NAMALWA (cell line): ENCODE data around the gene BBS12.

ENCODE experiments used
- DNase-seq: peaks from one replicate; pipeline ENCODE4 v3.0.0-alpha.2; 2015; ENCODE audit warnings: low spot score

Gene BBS12

DNA sequence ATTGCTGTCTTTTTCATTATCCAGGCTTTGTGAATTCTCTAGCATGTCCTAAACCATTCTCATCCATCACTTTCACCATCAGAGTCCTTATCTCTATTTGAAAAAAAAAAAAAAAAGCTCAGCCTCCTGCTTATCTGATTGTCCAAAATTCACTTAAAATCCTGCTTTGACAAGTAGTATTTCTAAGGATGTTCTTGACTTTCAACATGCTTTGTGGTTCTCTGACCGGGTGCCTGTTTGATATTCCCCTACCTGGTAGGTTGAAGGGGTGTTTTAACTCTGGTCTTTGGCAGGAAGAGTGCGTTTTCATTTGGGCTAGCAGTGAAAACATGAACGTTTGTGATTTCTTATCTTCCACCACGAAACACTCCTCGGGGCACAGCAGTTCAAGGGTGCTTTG, 17.3 kb upstream of the BBS12 start:
- no peak for DNase-seq

DNA sequence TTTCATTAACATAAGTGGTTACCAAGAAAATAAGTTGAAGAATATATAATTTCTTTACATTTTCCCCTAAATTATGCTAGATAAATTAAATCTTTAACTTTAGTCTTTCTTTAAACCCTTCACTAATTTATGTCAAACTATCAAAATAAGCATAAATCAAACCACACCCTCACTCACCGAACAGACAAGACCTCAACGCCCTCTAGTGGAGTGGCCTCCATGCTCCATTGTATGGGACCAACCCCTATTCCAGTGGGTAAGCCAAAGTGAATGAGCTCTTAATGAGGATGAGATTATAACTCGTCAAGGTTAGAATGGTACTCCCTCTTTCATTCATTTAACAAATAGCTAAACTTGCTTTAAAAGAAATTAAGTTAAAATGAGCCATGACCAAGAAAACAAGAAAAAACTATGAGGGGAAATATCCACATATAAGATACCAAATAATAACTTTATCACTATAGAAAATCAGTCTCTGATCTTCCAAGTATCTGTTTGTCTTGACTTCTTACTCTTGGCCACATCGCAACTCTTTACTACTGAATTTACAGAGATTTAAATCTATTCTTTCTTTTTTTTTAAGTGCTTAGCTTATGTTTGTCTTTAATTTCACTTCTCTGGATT, 15.6 kb upstream of the BBS12 start:
- peak; percentile 80 for DNase-seq

DNA sequence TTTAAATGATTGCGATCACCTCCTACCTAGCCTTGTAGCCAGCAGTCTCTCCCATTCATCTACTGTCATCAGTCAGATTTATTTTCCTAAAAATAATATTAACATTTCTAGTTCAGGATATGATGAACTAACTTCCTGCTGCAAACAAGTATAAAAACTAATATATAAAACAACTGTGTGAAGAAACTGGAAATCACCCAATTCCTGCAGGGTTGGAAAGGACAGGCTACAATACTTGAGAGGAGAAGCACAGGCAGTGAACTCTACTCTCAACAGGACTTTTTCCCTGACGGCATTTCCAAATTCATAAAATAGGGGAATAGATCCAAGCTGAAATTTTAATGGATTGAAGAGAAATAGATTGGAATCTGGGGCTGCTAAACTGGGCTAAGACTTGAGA, 14.2 kb upstream of the BBS12 start:
- DNase-seq, result no peak

DNA sequence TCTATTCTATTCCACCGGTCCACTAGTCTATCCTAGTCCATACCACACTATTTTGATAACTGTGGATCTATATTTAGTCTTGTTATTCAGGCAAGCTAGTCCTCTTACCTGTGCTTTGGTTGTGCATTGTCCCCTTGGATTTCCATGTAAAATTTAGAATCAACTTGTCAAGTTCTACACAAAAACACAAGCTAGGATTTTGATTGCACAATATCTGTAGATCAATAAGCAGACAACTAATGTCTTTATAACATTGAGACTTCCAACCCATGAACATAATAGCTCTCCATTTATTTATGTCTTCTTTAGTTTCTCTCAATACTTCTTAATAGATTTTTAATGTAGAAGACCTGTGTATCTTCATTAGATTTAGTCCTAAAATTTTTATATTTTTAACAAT, 10.2 kb upstream of the BBS12 start:
- DNase-seq, result no peak

DNA sequence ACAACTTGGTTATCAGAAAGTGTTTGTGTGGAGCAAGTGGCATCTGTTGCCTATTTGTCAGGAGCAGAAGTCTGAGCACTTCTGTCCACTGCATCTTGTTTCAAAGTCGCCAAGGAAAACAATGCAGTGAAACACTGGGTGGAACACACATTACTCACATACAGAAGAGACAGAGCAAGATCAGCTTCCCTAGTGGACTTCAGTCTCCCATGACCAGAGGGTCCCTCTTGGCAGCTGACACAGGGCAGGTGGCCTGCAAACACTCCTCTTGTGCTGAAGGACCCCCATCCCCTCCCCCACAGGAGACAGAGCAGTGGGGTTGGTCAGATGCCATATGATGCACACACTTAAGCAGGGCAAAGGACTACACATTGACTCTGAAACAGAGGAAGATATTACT, 3.6 kb upstream of the BBS12 start:
- no peak for DNase-seq

DNA sequence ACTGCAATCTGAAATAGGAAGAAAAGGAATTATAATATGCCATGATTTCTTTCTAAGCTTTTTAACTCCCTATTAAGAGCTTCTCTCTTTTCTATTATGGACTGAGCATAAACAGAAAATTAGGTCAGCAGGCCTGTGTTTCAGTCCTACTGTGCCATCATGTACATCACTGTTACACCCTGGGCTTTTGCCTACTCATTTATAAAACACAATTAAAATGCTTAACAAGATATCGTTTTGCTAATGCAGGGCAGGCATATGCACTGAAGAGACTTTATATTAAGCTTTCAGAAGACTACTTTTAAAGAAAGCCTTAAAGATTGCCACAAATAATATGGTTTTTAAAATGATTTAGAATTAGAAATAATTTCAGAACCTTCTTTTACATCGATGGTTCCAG, 828 bp upstream of the BBS12 start:
- DNase-seq, result no peak

DNA sequence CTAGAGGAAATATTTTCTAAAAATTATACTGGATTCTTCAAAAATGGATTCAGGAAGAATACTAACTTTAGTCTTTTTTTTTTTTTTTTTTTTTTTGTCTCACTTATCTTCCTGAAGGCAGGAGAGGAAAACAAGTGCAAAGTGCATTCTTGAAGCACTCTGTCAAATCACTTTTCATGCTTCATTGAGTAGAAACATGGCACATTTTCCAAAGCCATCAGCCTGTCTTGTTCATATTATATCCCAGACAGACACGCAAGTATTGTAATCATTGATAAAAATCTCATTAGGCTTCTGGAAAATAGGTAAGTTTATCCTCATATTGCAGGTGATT, 1.2 kb downstream of the BBS12 start:
- no peak for DNase-seq

DNA sequence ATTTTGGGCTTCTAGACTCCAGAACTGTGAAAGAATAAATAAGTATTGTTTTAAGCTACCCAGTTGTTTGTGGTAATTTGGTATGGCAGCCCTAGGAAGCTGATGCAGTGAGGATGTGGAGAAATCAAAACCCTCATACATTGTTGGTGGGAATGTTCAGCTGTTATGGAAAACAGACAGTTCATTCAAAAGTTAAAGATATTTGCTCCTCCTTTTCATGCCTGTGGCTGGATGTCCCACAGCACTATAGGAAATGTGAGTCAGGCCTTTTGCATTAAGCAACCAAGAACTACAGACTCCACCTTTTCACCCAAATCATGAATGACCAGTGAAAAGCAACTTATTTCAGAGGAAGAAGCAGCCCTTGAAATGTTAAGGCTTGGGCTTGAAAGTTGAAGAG, 6.7 kb downstream of the BBS12 start:
- no peak for DNase-seq

DNA sequence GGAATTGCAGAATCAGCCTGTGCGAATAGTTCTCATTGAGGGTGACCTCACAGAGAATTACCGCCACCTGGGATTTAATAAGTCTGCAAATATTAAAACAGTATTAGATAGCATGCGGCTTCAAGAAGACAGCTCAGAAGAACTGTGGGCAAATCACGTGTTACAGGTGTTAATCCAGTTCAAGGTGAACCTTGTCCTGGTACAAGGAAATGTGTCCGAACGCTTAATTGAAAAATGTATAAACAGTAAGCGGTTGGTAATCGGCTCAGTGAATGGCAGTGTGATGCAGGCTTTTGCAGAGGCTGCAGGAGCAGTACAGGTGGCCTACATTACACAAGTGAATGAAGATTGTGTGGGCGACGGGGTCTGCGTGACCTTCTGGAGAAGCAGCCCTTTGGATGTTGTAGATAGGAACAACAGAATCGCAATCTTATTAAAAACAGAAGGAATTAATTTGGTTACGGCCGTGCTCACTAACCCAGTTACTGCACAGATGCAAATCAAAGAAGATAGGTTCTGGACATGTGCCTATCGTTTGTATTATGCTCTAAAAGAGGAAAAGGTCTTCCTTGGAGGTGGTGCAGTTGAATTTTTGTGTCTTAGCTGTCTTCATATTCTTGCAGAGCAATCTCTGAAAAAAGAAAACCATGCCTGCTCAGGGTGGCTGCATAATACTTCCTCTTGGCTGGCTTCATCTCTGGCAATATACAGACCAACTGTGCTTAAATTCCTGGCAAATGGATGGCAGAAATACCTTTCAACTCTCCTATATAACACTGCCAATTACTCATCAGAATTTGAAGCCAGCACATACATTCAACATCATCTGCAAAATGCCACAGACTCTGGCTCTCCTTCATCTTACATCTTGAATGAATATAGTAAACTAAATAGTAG, 10.7 kb downstream of the BBS12 start:
- no peak for DNase-seq

DNA sequence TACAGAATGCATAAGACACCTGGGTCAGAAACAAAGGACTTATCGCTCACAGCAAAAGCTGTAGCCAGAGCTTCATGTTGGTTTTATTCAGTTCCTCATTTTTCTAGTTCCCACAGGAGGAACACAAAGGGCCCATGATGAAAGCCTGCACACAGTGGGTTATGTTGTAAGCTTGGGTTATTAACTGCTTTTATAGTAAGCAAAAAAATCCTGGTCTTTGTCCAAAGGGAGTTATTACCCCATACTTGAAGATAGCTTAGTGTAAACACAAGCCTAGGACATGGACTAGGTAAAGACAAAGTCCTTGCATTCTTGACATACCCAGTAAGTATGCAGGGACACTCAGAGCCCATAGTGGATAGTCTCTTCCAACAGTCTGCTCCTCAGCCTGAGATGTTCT, 11.7 kb downstream of the BBS12 start:
- DNase-seq, result no peak

DNA sequence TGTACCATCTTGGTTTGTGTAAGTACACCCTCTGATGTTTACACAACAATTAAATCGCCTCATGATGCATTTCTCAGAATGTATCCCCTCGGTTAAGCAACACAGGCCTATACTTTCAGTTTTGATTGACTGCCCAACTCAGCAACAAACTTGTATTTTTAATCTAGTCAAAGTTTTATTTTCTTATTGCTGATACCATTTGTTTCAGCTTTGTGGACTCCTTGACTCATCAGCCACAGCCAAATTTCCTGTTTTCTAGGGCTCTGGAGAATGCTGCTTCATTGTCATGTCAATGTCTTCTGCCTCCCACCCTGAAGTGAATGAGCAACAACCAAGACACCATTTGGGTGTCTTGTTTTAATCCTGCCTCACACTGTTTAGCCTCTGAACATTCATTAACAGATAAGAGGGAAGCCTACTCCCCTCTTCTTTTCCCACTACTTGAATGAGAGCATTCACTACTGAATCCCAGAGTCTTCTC, 14.0 kb downstream of the BBS12 start:
- no peak for DNase-seq

DNA sequence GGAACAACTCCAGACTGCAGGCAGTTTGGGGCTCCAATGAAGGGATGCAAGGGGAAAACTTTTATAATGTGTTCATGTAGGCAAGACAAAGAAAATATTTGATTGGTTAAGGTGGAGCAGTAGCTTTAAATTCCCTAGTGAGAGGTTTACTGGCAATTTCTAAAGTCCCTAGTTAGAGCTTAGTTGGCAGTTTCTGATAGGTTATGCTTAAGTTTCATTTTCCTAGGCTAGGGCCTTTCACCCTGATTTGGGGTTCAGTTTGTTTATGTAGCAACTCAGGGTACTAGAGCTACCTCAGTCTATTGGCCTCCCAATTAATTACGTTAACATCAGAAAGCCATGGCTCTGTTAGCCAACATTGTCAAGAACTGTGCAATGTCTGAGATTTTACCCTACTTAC, 14.6 kb downstream of the BBS12 start:
- DNase-seq, result no peak

DNA sequence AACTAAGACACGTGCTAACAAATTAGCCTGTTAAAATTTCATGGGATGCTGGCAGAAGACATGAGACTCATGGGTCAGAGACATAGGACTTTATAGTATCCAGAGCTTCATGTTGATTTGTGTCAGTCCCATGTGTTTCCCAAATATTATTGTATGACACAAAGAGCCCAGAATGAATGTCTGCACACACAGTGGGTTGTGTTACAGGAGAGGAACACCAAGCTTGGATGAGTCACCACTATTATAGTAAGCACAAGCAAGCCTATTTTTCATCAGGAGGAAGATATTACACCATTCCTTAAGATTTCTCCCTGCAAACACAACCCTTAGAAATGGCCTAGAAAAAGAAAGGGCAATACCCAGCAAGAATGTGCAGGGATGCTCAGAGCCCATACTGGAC, 15.4 kb downstream of the BBS12 start:
- no peak for DNase-seq

DNA sequence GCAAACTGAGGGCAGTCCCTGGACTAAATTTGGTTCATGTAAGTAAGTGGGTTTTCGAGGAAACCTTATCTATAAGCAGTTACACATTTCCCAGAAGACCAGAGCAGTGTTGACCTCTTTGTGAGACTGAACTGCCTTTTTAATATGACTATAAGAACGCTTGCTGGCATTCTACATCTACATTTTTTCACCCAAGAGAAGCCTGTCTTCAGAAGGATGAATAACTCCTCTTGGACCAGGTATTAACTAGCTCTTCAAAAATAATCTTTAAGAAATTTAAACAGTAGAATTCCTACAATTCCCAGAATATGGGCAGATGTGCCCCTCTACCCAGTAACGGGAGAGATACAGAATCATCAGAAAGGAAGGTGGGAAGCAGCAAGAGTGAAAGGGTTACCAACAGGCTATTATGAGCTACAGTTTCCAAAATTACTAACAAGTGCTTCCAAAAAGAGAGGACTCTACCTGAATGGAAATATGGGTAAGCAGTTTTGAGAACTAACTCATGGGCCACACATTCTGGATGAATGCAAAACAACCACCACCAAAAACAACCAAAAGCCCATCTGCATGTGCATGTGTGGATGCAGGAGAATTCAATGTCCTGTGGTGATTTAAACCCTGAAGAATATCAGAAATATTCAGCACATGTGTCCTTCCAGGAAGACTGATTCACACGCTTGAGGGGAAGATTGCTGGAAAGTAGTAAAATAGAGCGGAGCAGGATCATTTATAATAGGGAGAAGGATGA, 17.4 kb downstream of the BBS12 start:
- no peak for DNase-seq

DNA sequence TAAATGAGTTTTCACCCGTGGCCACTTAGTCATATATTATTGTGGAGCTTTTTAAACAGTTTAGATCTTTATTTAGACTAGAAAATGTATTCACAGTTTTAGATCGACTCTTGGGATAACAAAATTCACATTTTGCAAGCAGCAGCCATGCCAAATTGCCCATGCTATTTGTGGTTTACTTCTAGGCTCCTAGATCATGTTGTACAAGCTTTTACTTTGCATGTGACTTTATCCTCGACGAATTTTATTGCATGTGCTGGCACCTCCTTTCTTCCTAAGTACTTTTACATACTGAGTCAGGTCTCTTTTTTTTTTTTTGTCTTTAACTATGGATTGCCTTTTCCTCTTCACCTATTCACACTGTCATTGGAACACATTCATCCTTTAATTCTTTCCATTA, 23.2 kb downstream of the BBS12 start:
- no peak for DNase-seq

DNA sequence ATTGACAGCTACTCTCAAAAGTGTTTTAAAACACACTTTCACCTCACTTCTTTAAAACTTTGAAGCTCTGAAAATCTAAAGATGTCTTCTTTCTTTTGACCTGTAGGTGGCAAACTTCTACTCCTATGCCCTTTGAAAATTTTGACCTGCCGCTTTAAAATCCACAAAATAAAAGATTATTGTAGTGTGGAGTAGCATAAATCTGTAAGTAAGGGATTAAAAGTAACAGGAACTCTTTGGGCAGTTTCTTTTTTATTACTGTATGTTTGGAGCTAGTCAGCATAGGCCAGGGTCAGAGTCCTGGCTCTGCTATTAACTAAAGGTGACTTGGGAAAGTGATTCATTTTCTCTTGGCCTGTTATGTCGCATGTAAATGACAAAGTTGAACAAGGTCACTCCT, 25.5 kb downstream of the BBS12 start:
- DNase-seq, result peak; percentile 63

DNA sequence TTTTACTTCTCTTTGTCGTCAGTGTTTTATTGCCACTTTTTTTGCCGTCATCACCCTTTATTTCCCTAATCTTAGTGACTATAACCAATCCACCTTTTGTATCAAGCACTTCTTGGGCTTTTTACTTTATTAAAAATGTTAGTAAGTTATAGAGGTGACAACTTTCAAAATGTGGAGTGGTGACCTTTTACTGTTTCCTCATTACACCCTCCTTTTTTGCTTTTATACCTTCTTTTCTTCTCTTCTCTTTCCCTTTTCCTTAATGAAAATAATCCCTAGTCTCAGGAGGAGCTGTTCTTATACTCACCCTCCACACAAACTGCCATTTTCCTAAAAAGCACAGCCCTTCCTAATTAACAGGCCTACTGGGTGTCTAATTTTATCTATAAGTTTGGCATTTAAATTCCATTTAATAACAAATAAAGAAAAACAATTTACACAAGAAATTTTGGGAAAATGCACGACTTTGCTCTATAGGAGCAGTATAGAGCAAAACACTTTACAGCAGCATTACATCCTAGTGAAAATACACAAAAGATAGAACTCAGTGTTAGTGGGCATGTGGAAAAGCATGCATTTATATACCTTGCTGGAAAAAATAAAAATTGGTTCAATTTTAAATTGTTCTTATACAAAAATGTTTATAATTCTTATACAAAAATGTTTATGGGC, 27.3 kb downstream of the BBS12 start:
- no peak for DNase-seq

DNA sequence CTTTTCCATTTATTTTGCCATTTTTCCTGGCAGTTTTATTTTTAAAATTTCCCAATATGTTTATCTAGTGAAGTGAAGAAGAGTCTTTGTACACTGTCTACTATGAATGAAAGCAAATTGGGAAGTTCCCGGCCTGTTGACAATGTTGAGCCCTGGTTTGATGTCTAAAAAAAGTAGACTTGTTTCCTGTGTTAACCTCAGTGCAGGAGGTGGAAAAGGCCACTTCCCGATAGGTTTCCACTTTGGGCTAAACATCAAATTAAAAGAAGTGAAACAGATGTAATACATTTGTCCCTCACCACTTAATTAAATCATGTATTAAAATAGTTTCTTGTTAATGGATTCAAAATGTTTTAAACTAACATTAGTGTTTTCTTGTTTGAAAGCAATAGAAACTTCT, 30.0 kb downstream of the BBS12 start:
- DNase-seq, result peak; percentile 5

DNA sequence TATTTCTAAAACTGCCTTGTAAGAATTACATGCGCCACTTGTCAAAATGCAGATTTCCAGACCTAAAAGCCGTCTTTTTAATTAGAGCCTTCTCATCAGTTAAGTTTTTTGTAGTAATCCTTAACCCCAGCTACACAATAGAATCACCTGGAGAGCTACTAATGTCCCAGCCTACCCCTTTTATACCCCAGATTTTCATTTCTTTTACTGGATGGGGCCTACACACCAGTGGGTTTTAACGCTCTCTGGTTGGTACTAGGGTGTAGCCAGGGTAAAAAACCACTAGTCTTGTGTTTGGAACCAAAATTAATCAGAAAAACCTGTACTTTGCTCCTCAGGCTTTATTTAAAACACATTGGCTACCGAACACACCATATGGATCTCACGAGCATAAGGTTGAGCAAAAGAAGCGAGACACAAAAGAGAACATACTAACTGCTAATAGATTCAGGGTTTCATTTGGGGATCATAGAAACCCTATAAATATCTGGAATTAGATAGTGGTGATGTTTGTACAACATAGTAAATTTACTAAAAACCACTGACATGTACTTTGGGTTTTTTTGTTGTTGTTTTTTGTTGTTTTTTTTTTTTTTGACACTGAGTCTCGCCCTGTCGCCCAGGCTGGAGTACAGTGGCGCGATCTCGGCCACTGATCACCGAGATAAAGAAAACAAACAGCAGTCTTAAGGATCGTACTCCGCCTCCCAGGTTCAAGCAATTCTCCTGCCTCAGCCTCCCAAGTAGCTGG, 30.6 kb downstream of the BBS12 start:
- no peak for DNase-seq

DNA sequence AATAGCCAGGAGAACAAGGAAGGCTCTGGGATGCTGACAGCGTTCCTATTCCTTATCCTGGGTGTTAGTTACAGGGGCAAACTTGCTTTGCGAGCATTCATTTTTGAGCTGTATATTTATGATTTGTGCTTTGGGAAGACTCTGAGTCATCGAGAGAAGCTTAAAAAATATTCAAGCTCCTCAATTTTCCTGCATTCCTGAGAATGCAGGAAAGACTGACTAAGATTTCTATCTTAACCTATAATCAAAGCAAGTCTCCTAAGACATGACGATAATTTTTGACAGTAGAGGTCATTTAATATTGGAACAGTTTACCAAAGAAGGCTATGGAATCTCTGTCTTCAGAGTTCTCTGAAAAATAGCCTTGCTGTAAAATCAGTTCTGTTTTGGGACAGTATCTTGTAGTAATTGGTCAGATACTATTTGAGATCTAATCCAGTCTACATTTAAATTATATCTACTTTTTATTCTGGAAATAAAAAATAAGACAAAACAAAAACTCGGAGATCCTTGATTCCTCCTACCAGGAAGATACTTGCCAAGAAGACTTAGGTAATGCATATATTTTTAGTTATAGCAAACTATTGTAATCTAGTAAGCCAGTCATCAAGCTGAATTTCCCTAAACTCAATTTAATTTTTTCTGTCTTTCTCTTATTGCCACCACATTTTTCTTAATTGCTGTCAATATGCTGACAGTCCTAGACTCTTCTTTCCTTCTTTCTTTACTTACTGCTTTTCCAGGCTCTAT, 31.7 kb downstream of the BBS12 start:
- DNase-seq, result no peak

DNA sequence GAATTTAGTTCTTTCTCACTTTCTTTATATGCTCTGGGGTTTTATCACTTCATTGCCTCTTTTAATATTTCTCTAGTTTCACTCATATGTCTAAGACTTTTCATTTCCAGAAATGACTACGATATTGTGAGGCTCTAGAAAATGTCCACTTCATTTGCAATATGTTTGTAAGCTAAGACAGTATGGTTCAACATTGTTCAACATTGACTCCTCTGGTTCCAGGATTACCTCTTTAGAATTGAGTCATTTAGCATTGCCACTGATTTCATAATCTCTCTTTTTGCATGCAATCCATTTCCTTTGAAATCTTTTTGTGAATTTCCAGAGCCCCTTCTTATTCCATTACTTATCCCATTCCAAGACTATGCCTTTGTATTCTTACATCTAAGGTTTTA, 32.3 kb downstream of the BBS12 start:
- no peak for DNase-seq
